ENCODE data around the gene SLTM.
"Not testable (repeated sequence)": the region's sequence is repeated elsewhere in the genome, so short reads cannot be mapped to it uniquely, and the experiment has no call there.

The SLTM gene

DNA sequence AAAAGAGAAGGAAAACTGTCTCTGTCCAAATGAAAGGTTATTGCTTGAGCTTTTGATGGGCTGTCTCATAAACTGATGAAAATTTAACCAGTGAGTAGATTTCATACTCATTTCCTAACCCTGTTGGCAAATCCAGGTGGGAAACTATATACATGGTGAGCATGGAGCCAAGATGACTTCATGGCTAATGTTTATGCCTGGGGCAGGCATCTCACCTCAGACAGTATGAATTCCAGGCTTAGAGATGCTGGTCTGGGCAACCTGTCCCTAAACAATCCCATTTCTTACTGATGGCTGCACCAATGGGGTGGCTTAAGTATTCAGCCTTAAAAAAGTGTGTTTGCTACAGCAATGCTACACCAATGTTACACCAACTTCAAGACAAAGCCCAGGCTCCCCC, 58.1 kb downstream of the SLTM start:
- no peak for DNase-seq

DNA sequence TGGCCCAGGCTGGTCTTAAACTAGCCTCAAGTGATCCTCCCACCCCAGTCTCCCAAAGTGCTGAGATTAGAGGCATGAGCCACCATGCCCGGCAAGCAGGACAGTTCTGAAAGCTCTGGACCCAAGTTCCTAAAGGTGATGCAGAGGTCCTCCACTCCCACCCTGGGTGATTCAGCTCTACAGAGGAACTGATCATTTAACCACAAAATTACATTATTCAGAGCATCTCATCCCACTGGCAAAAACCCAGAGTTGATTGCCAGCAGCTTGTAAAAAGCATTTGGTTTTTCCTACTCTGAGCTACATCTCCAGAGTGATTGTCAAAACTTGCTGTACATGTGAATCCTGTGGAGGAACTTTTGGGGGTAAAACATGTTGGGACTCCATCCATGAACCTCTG, 60.2 kb downstream of the SLTM start:
- no peak for DNase-seq

- no peak for DNase-seq
These were observed 63.0 kb downstream of the SLTM start for GRCh38 chr15:58870451-58870850.

- no peak for DNase-seq
These were observed 65.6 kb downstream of the SLTM start for GRCh38 chr15:58867926-58868325.

DNA sequence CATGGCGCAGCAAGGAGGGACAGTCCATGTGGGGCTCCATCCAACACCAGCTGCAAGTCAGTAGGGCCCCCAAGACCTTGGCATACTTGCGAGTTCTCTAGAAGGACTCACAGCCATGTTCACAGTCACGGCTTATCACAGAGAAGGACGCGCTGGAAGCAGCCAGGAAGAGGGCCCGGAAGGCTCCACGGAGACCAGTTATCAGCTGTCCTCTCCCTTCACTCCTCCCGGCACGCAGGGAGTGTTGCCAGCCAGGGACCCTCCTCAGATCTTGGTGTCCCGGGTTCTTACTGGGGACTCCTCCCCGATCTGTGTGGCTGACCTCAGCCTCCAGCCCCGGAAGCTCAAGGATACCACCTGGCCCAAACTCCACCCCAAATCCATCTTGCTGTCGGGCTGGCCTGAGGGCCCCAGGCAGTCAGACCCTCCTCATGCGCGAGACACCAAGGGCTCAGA, 68.0 kb downstream of the SLTM start:
- DNase-seq, result no peak

DNA sequence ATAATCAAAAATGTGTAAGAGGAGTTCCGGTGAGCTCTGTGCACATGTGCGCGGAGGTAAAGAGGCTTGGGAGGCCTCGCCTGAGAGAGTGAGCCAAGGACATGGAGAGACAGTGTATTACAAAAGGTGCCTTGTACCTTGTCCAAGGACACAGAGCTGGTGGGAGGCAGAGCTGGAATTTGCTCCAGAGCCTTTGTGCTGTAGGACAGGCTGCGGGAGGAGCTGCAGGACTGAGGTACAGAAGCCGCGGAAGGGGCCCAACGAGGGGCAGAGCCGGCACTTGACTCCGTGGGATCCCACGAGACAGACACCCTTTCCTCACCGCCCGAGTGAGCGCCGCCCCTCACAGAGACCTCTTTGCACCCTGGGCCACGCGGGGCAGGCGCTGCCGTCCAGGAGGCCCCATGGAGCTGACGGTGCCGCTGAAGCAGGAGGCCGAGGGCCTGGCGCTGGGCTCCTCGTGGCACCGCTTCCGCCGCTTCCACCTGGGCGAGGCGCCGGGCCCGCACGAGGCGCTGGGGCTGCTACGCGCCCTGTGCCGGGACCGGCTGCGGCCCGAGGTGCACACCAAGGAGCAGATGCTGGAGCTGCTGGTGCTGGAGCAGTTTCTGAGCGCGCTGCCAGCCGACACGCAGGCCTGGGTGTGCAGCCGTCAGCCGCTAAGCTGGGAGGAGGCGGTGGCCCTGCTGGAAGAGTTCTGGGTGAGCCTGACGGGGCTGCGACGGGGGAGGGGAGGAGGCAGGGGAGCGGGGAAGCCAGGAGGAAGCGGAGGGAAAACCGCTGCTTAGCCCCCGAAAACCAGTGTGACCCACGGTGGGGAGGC, 68.7 kb downstream of the SLTM start:
- peak in 2 of 5 donors; percentile 13 to 14 for DNase-seq

- no peak for DNase-seq
These were observed 71.2 kb downstream of the SLTM start for GRCh38 chr15:58862326-58862725.

DNA sequence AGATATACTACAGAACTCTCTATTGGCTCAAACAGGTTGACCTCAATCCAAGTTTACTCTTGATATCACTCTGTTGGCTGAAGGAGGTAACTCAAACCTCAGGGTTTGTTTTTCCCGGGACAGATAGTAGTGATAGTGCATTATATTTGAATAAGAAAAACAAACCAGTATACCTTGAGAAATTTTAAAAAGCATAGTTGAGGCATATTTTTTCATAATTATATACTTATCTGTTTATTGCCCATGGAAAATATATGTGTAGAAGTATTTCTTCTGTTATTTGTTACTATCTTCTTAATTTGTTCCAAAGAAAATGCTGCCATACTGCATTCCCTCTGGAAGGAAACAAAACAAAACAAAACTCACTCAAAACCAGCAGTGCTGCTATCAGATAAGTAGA, 76.9 kb downstream of the SLTM start:
- DNase-seq, result not testable (repeated sequence)

DNA sequence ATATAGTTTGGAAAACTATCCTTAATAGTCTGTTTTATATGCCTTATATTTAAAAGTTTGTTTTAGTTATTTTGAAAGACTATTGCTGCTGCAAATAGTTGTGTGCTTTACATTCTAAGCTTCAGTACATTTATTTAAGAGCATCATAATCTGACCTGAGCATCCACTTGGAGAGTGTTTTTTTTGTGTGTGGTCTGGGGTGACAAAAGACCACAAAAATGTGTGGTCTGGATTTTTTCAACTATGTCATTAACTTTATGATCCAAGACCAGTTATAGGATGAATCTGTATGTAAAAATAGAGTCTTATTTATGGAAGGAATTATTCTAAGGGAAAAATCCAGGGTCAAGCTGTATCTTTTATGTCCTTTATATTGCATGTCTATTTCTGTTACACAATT, 77.4 kb downstream of the SLTM start:
- no peak for DNase-seq

DNA sequence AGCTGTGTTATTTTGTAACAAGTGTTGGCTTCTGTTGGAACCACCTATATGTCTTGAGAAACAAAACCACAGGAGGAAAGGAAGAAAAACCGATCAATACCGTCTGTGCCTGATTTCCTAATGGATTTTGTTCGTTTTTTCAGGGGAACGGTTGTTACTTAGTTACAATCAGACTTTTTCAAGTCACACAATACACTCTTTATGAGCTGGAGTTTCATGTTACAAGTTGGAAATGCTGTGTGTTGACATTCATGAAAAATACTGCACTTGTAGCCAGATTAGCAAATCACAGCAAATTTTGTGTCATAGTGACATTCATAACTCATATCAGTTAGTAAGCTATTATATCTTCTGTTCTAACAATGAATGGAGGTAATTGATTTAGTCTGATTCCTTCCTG, 78.9 kb downstream of the SLTM start:
- no peak for DNase-seq

GRCh38 chr15:58852347-58852746, 81.1 kb downstream of the SLTM start:
- no peak for DNase-seq

DNA sequence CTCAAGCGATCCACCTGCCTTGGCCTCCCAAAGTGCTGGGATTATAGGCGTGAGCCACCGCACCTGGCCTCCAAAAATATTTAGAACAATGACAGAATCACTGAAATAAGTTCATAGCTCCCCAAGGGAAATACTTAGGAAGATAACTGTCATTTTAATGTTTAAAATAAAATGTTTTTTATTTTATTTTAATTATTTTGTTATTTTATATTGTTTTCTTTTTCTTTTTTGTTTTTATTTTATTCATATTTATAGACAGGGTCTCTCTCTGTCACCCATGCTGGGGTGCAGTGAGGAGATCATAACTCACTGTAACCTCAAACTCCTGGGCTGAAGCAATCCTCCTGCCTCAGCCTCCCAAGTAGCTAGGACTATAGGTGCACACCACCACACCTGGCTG, 82.3 kb downstream of the SLTM start:
- not testable (repeated sequence) for DNase-seq

GRCh38 chr15:58842713-58843396, 90.6 kb downstream of the SLTM start:
- no peak for DNase-seq

GRCh38 chr15:58840048-58840447, 93.4 kb downstream of the SLTM start:
- DNase-seq, result no peak

DNA sequence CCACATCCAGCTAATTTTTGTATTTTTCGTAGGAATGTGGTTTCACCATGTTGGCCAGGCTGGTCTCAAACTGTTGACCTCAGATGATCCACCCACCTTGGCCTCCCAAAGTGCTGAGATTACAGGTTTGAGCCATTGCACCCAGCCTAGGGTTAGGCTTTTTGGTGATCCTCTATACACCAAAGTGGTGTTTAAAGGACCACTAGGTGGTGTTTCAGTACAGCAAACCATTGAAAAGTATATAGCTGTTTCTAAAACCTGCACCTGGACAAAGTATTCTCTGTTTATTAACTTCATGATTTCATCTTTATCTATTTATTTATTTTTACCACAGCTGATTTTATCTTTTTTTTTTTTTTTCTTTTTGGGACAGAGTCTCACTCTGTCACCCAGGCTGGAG, 94.0 kb downstream of the SLTM start:
- no peak for DNase-seq

- not testable (repeated sequence) for DNase-seq
These were observed 99.6 kb downstream of the SLTM start for GRCh38 chr15:58833681-58834426.

GRCh38 chr15:58830556-58830955, 102.9 kb downstream of the SLTM start:
- no peak for DNase-seq
